Thyroid gland (tissue), 4 donors: Measurements from ENCODE around the gene BDNF. TPM values are rescaled to one million over a fixed set of nuclear protein-coding genes. Genes with fewer than 3 reads are reported as not detected.
"Not testable (repeated sequence)": the region's sequence is repeated elsewhere in the genome, so short reads cannot be mapped to it uniquely, and the experiment has no call there.

ENCODE experiments used
- DNase-seq, 2 donors: peaks; one replicate each; pipeline ENCODE4 v3.0.0-alpha.2; 2019
- H3K27ac ChIP-seq, 3 donors: fragments of 200-600 bp; sonication (generic); 1 replicate in 2 of 3; 2 replicates in 1 of 3; pipeline ENCODE4 v1.5.1; 2016 to 2019; ENCODE audit warnings: mild to moderate bottlenecking in 1 of 3, moderate library complexity in 1 of 3
- H3K27me3 ChIP-seq: fragments of 200-600 bp; sonication (generic); one replicate; pipeline ENCODE4 v1.5.1; 2019
- H3K36me3 ChIP-seq, 2 donors: fragments of 200-600 bp; sonication (generic); one replicate each; pipeline ENCODE4 v1.5.1; 2016 to 2019
- H3K4me1 ChIP-seq, 2 donors: fragments of 200-600 bp; sonication (generic); one replicate each; pipeline ENCODE4 v1.5.1; 2017 to 2019
- H3K4me3 ChIP-seq, 3 donors: fragments of 200-600 bp; sonication (generic); replicated peaks in 1 of 3; 1 replicate in 2 of 3; 2 replicates in 1 of 3; pipeline ENCODE4 v1.5.1; 2016; ENCODE audit warnings: mild to moderate bottlenecking in 1 of 3
- H3K9me3 ChIP-seq: fragments of 200-600 bp; sonication (generic); one replicate; pipeline ENCODE4 v1.5.1; 2017
- POLR2A ChIP-seq, 2 donors: fragments of 450-650 bp; IDR thresholded peaks; one replicate each; pipeline ENCODE4 v1.6.1; 2017; ENCODE audit warnings: antibody characterized with exemption in 2 of 2, mild to moderate bottlenecking in 2 of 2, moderate library complexity in 1 of 2
- WGBS, 2 donors: methylation state at CpG; one replicate each; pipeline ENCODE4 v1.1.5; 2017; 5-methylcytosine and 5-hydroxymethylcytosine counted together
- intact Hi-C: fragments of 100-400 bp; cut with DNase I; formaldehyde crosslinking; loops from one replicate; pipeline ENCODE4 v1.15.1; 2023
- total RNA-seq, 4 donors: library from RNA; depleted of rRNA; stranded (reverse); fragments of >200 nt; gene quantifications; one replicate each; pipeline ENCODE4 v1.2.3, GENCODE V29; 2016
- TF ChIP-seq, protein P1 (sequence below), 6 experiments: fragments of 200-600 bp in 3 of 6; fragments of 450-650 bp in 3 of 6; sonication (generic) in 3 of 6; IDR thresholded peaks; one replicate each; pipeline ENCODE4 v1.5.1; 2016 to 2019; ENCODE audit warnings: antibody characterized with exemption in 6 of 6, mild to moderate bottlenecking in 2 of 6, inconsistent platforms in 1 of 6, moderate library complexity in 1 of 6

The BDNF gene
- total RNA-seq, 4 donors from 2014 or later: 0.54 to 4.7 (median 1.1) TPM

GRCh38 chr11:27672836-27673464 is 27.3 kb downstream of the BDNF start:
- intact Hi-C loops: no loop called here
- DNase-seq: no peak
- 97 to 98% methylated on average over 2 of the region's 2 CpGs for WGBS, 2 donors
- Histone ChIP-seq H3K36me3 (no peaks in the 10 kb centered on the region), H3K4me1 (no peaks in the 10 kb centered on the region), H3K27me3 (no peaks in the 10 kb centered on the region), H3K4me3 (no peak overlapping the region), H3K9me3 (no peaks in the 10 kb centered on the region), H3K27ac (no peak overlapping the region)
- TF ChIP-seq POLR2A (IDR thresholded peaks at IDR 0.05): no peak
- TF ChIP-seq, protein P1, sequence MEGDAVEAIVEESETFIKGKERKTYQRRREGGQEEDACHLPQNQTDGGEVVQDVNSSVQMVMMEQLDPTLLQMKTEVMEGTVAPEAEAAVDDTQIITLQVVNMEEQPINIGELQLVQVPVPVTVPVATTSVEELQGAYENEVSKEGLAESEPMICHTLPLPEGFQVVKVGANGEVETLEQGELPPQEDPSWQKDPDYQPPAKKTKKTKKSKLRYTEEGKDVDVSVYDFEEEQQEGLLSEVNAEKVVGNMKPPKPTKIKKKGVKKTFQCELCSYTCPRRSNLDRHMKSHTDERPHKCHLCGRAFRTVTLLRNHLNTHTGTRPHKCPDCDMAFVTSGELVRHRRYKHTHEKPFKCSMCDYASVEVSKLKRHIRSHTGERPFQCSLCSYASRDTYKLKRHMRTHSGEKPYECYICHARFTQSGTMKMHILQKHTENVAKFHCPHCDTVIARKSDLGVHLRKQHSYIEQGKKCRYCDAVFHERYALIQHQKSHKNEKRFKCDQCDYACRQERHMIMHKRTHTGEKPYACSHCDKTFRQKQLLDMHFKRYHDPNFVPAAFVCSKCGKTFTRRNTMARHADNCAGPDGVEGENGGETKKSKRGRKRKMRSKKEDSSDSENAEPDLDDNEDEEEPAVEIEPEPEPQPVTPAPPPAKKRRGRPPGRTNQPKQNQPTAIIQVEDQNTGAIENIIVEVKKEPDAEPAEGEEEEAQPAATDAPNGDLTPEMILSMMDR (IDR thresholded peaks at IDR 0.05): no peak

DNA sequence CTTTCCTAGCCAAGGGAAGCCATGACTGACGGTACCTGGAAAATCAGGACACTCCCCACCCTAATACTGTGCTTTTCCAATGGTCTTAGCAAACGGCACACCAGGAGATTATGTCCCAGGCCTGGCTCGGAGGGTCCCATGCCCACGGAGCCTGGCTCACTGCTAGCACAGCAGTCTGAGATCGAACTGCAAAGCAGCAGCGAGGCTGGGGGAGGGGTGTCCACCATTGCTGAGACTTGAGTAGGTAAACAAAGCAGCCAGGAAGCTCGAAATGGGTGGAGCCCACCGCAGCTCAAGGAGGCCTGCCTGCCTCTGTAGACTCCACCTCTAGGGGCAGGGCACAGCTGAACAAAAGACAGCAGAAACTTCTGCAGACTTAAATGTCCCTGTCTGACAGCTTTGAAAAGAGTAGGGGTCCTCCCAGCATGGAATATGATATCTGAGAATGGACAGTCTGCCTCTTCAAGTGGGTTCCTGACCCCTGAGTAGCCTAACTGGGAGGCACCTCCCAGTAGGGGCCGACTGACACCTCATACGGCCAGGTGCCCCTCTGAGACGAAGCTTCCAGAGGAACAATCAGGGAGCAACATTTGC is 34.6 kb downstream of the BDNF start:
- DNase-seq, H3K27ac ChIP-seq, intact Hi-C loops, H3K9me3 ChIP-seq, H3K4me3 ChIP-seq, H3K27me3 ChIP-seq, H3K4me1 ChIP-seq, H3K36me3 ChIP-seq: not testable (repeated sequence)
- 85% methylated on average over 11 of the region's 11 CpGs for WGBS, 2 donors

- DNase-seq: no peak
- H3K27ac ChIP-seq: no peak overlapping the region
- H3K9me3 ChIP-seq: no peaks in the 10 kb centered on the region
- intact Hi-C loops: no loop called here
- H3K4me1 ChIP-seq: no peaks in the 10 kb centered on the region
- 89 to 95% methylated on average over 2 of the region's 2 CpGs for WGBS, 2 donors
- no peak for TF ChIP-seq POLR2A (IDR thresholded peaks at IDR 0.05)
- TF ChIP-seq, protein P1 (IDR thresholded peaks at IDR 0.05): no peak
- H3K27me3 ChIP-seq: no peaks in the 10 kb centered on the region
- no peaks in the 10 kb centered on the region for H3K36me3 ChIP-seq
- H3K4me3 ChIP-seq: no peak overlapping the region
Measured at GRCh38 chr11:27663326-27663725, 36.9 kb downstream of the BDNF start.

- no peak for DNase-seq
- 90 to 92% methylated on average over 3 of the region's 3 CpGs for WGBS, 2 donors
- H3K4me1 ChIP-seq: no peaks in the 10 kb centered on the region
Measured at GRCh38 chr11:27660171-27660570, 40.1 kb downstream of the BDNF start.

DNA sequence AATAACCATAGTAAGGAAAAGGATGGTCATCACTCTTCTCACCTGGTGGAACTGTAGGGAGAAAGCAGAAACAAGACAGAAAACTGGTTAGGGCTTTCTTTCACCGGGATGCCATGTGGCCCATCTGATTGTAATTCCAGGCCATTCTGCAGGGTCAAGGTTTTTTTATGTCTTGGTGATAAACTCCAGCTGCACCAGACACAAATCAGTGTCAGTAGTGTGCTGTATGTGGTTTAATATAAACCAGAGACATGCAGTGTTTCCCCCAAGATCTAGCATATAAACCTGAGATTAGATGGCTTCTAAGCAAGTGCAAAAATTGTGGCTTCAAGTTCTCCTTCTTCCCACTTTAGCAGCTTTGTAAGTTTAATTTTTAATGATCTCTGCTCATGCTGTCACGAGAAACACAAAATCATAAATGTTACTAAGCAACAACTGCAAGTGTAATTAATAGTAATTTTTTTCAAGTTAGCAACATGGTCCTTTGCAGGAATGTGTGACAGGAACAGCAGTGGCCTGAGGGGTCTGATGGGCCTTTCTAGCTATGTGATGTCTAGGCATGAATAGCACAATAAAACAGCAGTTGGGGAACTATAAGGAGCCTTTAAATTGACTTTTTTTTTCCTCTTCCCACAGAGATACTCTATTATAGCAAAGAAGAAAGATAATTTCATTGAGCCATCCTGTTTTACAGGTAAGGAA is 41.6 kb downstream of the BDNF start:
- no peaks in the 10 kb centered on the region for H3K36me3 ChIP-seq
- H3K27ac ChIP-seq: no peak overlapping the region
- no peak overlapping the region for H3K4me3 ChIP-seq
- H3K4me1 ChIP-seq: no peaks in the 10 kb centered on the region
- H3K27me3 ChIP-seq: no peaks in the 10 kb centered on the region
- H3K9me3 ChIP-seq: no peaks in the 10 kb centered on the region
- TF ChIP-seq POLR2A (IDR thresholded peaks at IDR 0.05): no peak
- TF ChIP-seq, protein P1 (IDR thresholded peaks at IDR 0.05): no peak
- intact Hi-C loops: no loop called here
- 80 to 84% methylated on average over 2 of the region's 2 CpGs for WGBS, 2 donors
- DNase-seq: no peak

More at GRCh38 chr11:27660171-27660570, 40.1 kb downstream of the BDNF start:
- no peak overlapping the region for H3K27ac ChIP-seq
- no peak overlapping the region for H3K4me3 ChIP-seq
- H3K9me3 ChIP-seq: no peaks in the 10 kb centered on the region
- no peaks in the 10 kb centered on the region for H3K27me3 ChIP-seq
- no peaks in the 10 kb centered on the region for H3K36me3 ChIP-seq
- TF ChIP-seq, protein P1 (IDR thresholded peaks at IDR 0.05): no peak
- TF ChIP-seq POLR2A (IDR thresholded peaks at IDR 0.05): no peak
- intact Hi-C loops: no loop called here
